Spinal cord (tissue), 10 donors: ENCODE results near the gene KRTAP12-3. TPM values are rescaled to one million over a fixed set of nuclear protein-coding genes. Genes with fewer than 3 reads are reported as not detected.
"Not testable (repeated sequence)": the region's sequence is repeated elsewhere in the genome, so short reads cannot be mapped to it uniquely, and the experiment has no call there.

Experiments used
- DNase-seq, 6 donors: peaks; one replicate each; pipeline versions ENCODE4 v3.0.0 to v3.0.0-alpha.2; 2013 to 2015; ENCODE audit warnings: low spot score in 6 of 6, low read depth in 4 of 6
- H3K27ac ChIP-seq: one replicate; pipeline ENCODE4 v1.5.1; 2013; ENCODE audit warnings: low read depth, low read length, control low read depth
- H3K27me3 ChIP-seq: one replicate; pipeline ENCODE4 v1.6.1; 2013; ENCODE audit warnings: low read length; ENCODE audit not compliant: control insufficient read depth, insufficient read depth
- H3K36me3 ChIP-seq: one replicate; pipeline ENCODE4 v1.6.1; 2013; ENCODE audit warnings: low read length; ENCODE audit not compliant: control insufficient read depth, insufficient read depth
- H3K4me1 ChIP-seq: one replicate; pipeline ENCODE4 v1.6.1; 2013; ENCODE audit warnings: low read length; ENCODE audit not compliant: control insufficient read depth, insufficient read depth
- H3K4me3 ChIP-seq: one replicate; pipeline ENCODE4 v1.5.1; 2013; ENCODE audit warnings: low read depth, low read length, control low read depth
- H3K9me3 ChIP-seq: one replicate; pipeline ENCODE4 v1.6.1; 2013; ENCODE audit warnings: low read length; ENCODE audit not compliant: control insufficient read depth, insufficient read depth
- WGBS: methylation state at CpG from one replicate; pipeline ENCODE4 v1.1.5; 2013; ENCODE audit warnings: missing lambda C conversion rate; ENCODE audit not compliant: insufficient coverage; 5-methylcytosine and 5-hydroxymethylcytosine counted together
- polyA plus RNA-seq, 2 donors: library from polyadenylated mRNA; unstranded; fragments of 120-200 nt; gene quantifications; one replicate each; pipeline ENCODE4 v1.2.1, GENCODE V29; 2013; ENCODE audit not compliant: insufficient read length in 2 of 2
- total RNA-seq, 2 donors: library from RNA; depleted of rRNA in 1 of 2; stranded (reverse); fragments of 120-200 nt in 1 of 2; fragments of >200 nt in 1 of 2; gene quantifications; one replicate each; pipeline versions ENCODE4 v1.2.3 to v1.2.4, GENCODE V29; 2013 to 2014
- donor health status: healthy.

Gene KRTAP12-3
- total and polyA plus RNA-seq, 4 donors: not detected

GRCh38 chr21:44694776-44695175 lies 37.0 kb downstream of the KRTAP12-3 start:
- 74% methylated on average over 11 of the region's 11 CpGs for WGBS
- no peak for DNase-seq
- no peaks in the 10 kb centered on the region for H3K36me3 ChIP-seq
- H3K4me1 ChIP-seq: peaks cover 12% of the 10 kb centered on the region
- H3K4me3 ChIP-seq: no peak overlapping the region
- H3K9me3 ChIP-seq: peaks cover 2% of the 10 kb centered on the region
- peaks cover 11% of the 10 kb centered on the region for H3K27me3 ChIP-seq
- H3K27ac ChIP-seq: no peak overlapping the region

- no peak overlapping the region for H3K4me3 ChIP-seq
- WGBS: 63% methylated on average over 7 of the region's 8 CpGs
- H3K27ac ChIP-seq: no peak overlapping the region
- peaks cover 12% of the 10 kb centered on the region for H3K4me1 ChIP-seq
- H3K36me3 ChIP-seq: no peaks in the 10 kb centered on the region
- H3K27me3 ChIP-seq: peaks cover 11% of the 10 kb centered on the region
- peaks cover 2% of the 10 kb centered on the region for H3K9me3 ChIP-seq
- no peak for DNase-seq
Measured at GRCh38 chr21:44695184-44695583, 37.5 kb downstream of the KRTAP12-3 start.

GRCh38 chr21:44695641-44696040 lies 37.9 kb downstream of the KRTAP12-3 start:
- WGBS: 86% methylated on average over 8 of the region's 8 CpGs
- Histone ChIP-seq H3K27me3 (peaks cover 15% of the 10 kb centered on the region), H3K27ac (no peak overlapping the region), H3K36me3 (no peaks in the 10 kb centered on the region), H3K4me3 (no peak overlapping the region), H3K4me1 (peaks cover 12% of the 10 kb centered on the region), H3K9me3 (peaks cover 2% of the 10 kb centered on the region)
- no peak for DNase-seq

GRCh38 chr21:44696572-44696971 lies 38.8 kb downstream of the KRTAP12-3 start:
- Histone ChIP-seq H3K36me3 (no peaks in the 10 kb centered on the region), H3K27ac (no peak overlapping the region), H3K4me3 (no peak overlapping the region), H3K4me1 (peaks cover 12% of the 10 kb centered on the region), H3K9me3 (peaks cover 2% of the 10 kb centered on the region), H3K27me3 (peaks cover 22% of the 10 kb centered on the region)
- DNase-seq: no peak
- WGBS: 81% methylated on average over 8 of the region's 10 CpGs

GRCh38 chr21:44697172-44697810 lies 39.6 kb downstream of the KRTAP12-3 start, which contains the start of gene KRTAP10-12:
KRTAP10-12 (plus strand) TSS chr21:44697172; CDS start chr21:44697202, 30 bp downstream.
- not testable (repeated sequence) for H3K4me3 ChIP-seq, H3K27ac ChIP-seq, H3K9me3 ChIP-seq, DNase-seq, H3K36me3 ChIP-seq
- WGBS: 45% methylated on average over 15 of the region's 21 CpGs
- H3K4me1 ChIP-seq: peaks cover 12% of the 10 kb centered on the region
- H3K27me3 ChIP-seq: peaks cover 22% of the 10 kb centered on the region

GRCh38 chr21:44697811-44698734 lies 40.3 kb downstream of the KRTAP12-3 start:
- no peak overlapping the region for H3K4me3 ChIP-seq
- 37% methylated on average over 35 of the region's 35 CpGs for WGBS
- DNase-seq: no peak
- peaks cover 12% of the 10 kb centered on the region for H3K4me1 ChIP-seq
- no peaks in the 10 kb centered on the region for H3K9me3 ChIP-seq
- H3K36me3 ChIP-seq: no peaks in the 10 kb centered on the region
- H3K27ac ChIP-seq: no peak overlapping the region
- H3K27me3 ChIP-seq: peaks cover 29% of the 10 kb centered on the region

GRCh38 chr21:44699502-44700001 lies 41.8 kb downstream of the KRTAP12-3 start:
- no peaks in the 10 kb centered on the region for H3K36me3 ChIP-seq
- H3K27me3 ChIP-seq: peaks cover 44% of the 10 kb centered on the region
- no peak for DNase-seq
- peaks cover 12% of the 10 kb centered on the region for H3K4me1 ChIP-seq
- no peak overlapping the region for H3K4me3 ChIP-seq
- H3K9me3 ChIP-seq: no peaks in the 10 kb centered on the region
- no peak overlapping the region for H3K27ac ChIP-seq
- 59% methylated on average over 17 of the region's 17 CpGs for WGBS

GRCh38 chr21:44700101-44701022 lies 42.6 kb downstream of the KRTAP12-3 start:
- Histone ChIP-seq H3K36me3 (no peaks in the 10 kb centered on the region), H3K4me1 (peaks cover 12% of the 10 kb centered on the region), H3K4me3 (no peak overlapping the region), H3K9me3 (no peaks in the 10 kb centered on the region), H3K27me3 (peaks cover 47% of the 10 kb centered on the region), H3K27ac (no peak overlapping the region)
- no peak for DNase-seq
- WGBS: 53% methylated on average over 15 of the region's 21 CpGs

GRCh38 chr21:44701023-44701400 lies 43.3 kb downstream of the KRTAP12-3 start:
- Histone ChIP-seq H3K4me1 (peaks cover 13% of the 10 kb centered on the region), H3K4me3 (no peak overlapping the region), H3K27me3 (peaks cover 49% of the 10 kb centered on the region), H3K9me3 (no peaks in the 10 kb centered on the region), H3K27ac (no peak overlapping the region), H3K36me3 (no peaks in the 10 kb centered on the region)
- no peak for DNase-seq
- WGBS: 79% methylated on average over 7 of the region's 14 CpGs
